GM19455 (cell line): ENCODE results near the gene FRMD8.
"Not testable (repeated sequence)": the region's sequence is repeated elsewhere in the genome, so short reads cannot be mapped to it uniquely, and the experiment has no call there.

ENCODE experiments used
- ATAC-seq: cut with Tn5 transposase; IDR thresholded peaks from one replicate; pipeline ENCODE4 v1.9.1; 2021; ENCODE audit not compliant: unreplicated experiment

The FRMD8 gene

GRCh38 chr11:65434667-65435410 lies 48.4 kb downstream of the FRMD8 start:
- ATAC-seq, result no peak

GRCh38 chr11:65435411-65435931 lies 49.0 kb downstream of the FRMD8 start:
- no peak for ATAC-seq

GRCh38 chr11:65435981-65436411 lies 49.6 kb downstream of the FRMD8 start:
- no peak for ATAC-seq

GRCh38 chr11:65436412-65437032 lies 50.1 kb downstream of the FRMD8 start:
- ATAC-seq, result no peak

- no peak for ATAC-seq
These were observed 51.2 kb downstream of the FRMD8 start for GRCh38 chr11:65437436-65438227.

- no peak for ATAC-seq
These were observed 52.1 kb downstream of the FRMD8 start for GRCh38 chr11:65438257-65439151.

GRCh38 chr11:65439331-65440181 lies 53.1 kb downstream of the FRMD8 start:
- ATAC-seq, result no peak

- no peak for ATAC-seq
These were observed 54.5 kb downstream of the FRMD8 start for GRCh38 chr11:65440831-65441499.

GRCh38 chr11:65442842-65443331 lies 56.5 kb downstream of the FRMD8 start:
- ATAC-seq, result no peak

GRCh38 chr11:65444314-65445051 lies 58.0 kb downstream of the FRMD8 start:
- ATAC-seq, result no peak

GRCh38 chr11:65445101-65445603 lies 58.7 kb downstream of the FRMD8 start:
- no peak for ATAC-seq

- ATAC-seq, result no peak
These were observed 59.4 kb downstream of the FRMD8 start for GRCh38 chr11:65445604-65446445.

GRCh38 chr11:65446446-65447277 lies 60.2 kb downstream of the FRMD8 start:
- ATAC-seq, result no peak

- no peak for ATAC-seq
These were observed 61.6 kb downstream of the FRMD8 start for GRCh38 chr11:65448074-65448417.

GRCh38 chr11:65448418-65449105 lies 62.1 kb downstream of the FRMD8 start:
- no peak for ATAC-seq

GRCh38 chr11:65451301-65451700 lies 64.9 kb downstream of the FRMD8 start:
- not testable (repeated sequence) for ATAC-seq
